PC-9 (cell line): ENCODE results near the gene HGD.

Experiments
- EZH2 ChIP-seq: fragments of 200-600 bp; sonication (generic); IDR thresholded peaks from 2 replicates; pipeline ENCODE4 v1.8.0; 2017; ENCODE audit warnings: antibody characterized with exemption, low read depth
- TF ChIP-seq, protein P1 (sequence below): fragments of 200-600 bp; sonication (generic); conservative IDR thresholded peaks from 2 replicates; pipeline ENCODE4 v1.6.1; 2017; ENCODE audit warnings: mixed run types, antibody characterized with exemption, mild to moderate bottlenecking, moderate library complexity

DNA sequence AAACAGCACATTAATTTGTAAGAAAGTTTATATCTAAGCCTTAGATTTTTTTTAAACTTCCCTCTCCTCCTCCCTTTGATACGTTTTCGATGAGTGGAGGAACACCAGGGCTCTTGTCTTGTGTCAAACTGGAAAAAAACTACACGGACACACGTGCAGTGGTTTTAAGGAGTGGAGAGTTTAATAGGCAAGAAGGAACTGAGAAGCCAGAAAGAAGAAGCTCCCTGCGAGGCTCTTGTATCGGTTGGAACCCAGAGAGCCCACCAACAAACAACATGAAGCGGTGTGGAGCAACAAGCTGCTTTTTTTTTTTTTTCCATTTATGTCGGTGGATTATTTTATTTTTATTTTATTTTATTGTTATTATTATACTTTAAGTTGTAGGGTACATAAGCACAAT, 67.3 kb downstream of the HGD start:
- TF ChIP-seq, protein P1, sequence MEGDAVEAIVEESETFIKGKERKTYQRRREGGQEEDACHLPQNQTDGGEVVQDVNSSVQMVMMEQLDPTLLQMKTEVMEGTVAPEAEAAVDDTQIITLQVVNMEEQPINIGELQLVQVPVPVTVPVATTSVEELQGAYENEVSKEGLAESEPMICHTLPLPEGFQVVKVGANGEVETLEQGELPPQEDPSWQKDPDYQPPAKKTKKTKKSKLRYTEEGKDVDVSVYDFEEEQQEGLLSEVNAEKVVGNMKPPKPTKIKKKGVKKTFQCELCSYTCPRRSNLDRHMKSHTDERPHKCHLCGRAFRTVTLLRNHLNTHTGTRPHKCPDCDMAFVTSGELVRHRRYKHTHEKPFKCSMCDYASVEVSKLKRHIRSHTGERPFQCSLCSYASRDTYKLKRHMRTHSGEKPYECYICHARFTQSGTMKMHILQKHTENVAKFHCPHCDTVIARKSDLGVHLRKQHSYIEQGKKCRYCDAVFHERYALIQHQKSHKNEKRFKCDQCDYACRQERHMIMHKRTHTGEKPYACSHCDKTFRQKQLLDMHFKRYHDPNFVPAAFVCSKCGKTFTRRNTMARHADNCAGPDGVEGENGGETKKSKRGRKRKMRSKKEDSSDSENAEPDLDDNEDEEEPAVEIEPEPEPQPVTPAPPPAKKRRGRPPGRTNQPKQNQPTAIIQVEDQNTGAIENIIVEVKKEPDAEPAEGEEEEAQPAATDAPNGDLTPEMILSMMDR = no peak
- no peak for TF ChIP-seq EZH2
